Vein endothelial cell (primary cell): Measurements from ENCODE around the gene IRX5. TPM values are rescaled to one million over a fixed set of nuclear protein-coding genes. Genes with fewer than 3 reads are reported as not detected.

Source experiments
- total RNA-seq: library from RNA; depleted of rRNA; stranded (reverse); fragments of >200 nt; gene quantifications from 2 replicates; pipeline ENCODE4 v1.2.3, GENCODE V29; 2012

The IRX5 gene
- total RNA-seq, result 1.4 and 3.9 TPM in 2 replicates

GRCh38 chr16:54930005-54930868 lies at the start of gene IRX5:
Gene IRX5 (plus strand): TSS chr16:54930865. CDS start chr16:54931199, 334 bp downstream.

